Hepatocyte (in vitro differentiated cells): ENCODE data around the gene PTPRQ.

Experiments
- EZH2 ChIP-seq: fragments of 200-600 bp; sonication (generic); IDR thresholded peaks from 2 replicates; pipeline ENCODE4 v1.6.1; 2016; ENCODE audit warnings: antibody characterized with exemption, mild to moderate bottlenecking, borderline replicate concordance
- EZH2phosphoT487 ChIP-seq: fragments of 200-600 bp; sonication (generic); IDR thresholded peaks from one replicate; pipeline ENCODE4 v1.6.1; 2018; ENCODE audit warnings: antibody characterized with exemption, mild to moderate bottlenecking, low read depth, moderate library complexity; ENCODE audit not compliant: unreplicated experiment, severe bottlenecking
- TF ChIP-seq, protein P1 (sequence below): fragments of 200-600 bp; sonication (generic); IDR thresholded peaks from 2 replicates; pipeline ENCODE4 v1.5.1; 2016; ENCODE audit warnings: antibody characterized with exemption, mild to moderate bottlenecking; ENCODE audit not compliant: poor library complexity

DNA sequence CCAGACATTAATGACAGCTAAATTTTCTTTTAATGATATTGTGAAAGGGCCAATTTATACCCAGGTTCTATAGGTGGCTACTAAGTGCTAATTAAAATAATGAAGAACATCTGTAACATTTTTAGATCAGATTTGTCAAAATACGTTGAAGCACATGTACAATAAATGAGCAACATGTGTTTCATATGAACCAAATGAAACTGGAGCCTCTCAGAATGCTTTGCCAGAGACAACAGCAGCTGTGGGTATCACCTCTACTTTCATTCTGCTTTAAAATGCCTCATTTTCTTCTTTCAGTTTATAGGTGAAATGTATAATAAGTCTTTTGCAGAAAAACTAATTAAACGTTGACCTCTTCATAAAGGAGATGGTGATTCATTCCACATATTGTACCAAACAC, 237.3 kb downstream of the PTPRQ start:
- TF ChIP-seq, protein P1, sequence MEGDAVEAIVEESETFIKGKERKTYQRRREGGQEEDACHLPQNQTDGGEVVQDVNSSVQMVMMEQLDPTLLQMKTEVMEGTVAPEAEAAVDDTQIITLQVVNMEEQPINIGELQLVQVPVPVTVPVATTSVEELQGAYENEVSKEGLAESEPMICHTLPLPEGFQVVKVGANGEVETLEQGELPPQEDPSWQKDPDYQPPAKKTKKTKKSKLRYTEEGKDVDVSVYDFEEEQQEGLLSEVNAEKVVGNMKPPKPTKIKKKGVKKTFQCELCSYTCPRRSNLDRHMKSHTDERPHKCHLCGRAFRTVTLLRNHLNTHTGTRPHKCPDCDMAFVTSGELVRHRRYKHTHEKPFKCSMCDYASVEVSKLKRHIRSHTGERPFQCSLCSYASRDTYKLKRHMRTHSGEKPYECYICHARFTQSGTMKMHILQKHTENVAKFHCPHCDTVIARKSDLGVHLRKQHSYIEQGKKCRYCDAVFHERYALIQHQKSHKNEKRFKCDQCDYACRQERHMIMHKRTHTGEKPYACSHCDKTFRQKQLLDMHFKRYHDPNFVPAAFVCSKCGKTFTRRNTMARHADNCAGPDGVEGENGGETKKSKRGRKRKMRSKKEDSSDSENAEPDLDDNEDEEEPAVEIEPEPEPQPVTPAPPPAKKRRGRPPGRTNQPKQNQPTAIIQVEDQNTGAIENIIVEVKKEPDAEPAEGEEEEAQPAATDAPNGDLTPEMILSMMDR = no peak
- TF ChIP-seq EZH2 (no peak), EZH2phosphoT487 (no peak)
